ENCODE measurements around the gene TPSAB1.

The TPSAB1 gene

GRCh38 chr16:1211451-1212268, 28.8 kb upstream of the TPSAB1 start:
- no peak for DNase-seq

- no peak for DNase-seq
Observed at GRCh38 chr16:1212616-1213194, 27.8 kb upstream of the TPSAB1 start.

GRCh38 chr16:1213231-1213630, 27.3 kb upstream of the TPSAB1 start:
- DNase-seq: no peak

- DNase-seq: no peak
Observed at GRCh38 chr16:1213796-1214372, 26.6 kb upstream of the TPSAB1 start.

- no peak for DNase-seq
Observed at GRCh38 chr16:1214719-1215118, 25.8 kb upstream of the TPSAB1 start.

- no peak for DNase-seq
Observed at GRCh38 chr16:1215574-1216295, 24.8 kb upstream of the TPSAB1 start.

- no peak for DNase-seq
Observed at GRCh38 chr16:1216296-1216619, 24.2 kb upstream of the TPSAB1 start.

GRCh38 chr16:1216681-1217400, 23.7 kb upstream of the TPSAB1 start:
- DNase-seq: no peak

- no peak for DNase-seq
Observed at GRCh38 chr16:1217526-1217925, 23.0 kb upstream of the TPSAB1 start.

GRCh38 chr16:1218061-1218929, 22.2 kb upstream of the TPSAB1 start:
- no peak for DNase-seq

- DNase-seq: no peak
Observed at GRCh38 chr16:1218930-1219611, 21.4 kb upstream of the TPSAB1 start.

- DNase-seq: no peak
Observed at GRCh38 chr16:1220098-1220728, 20.3 kb upstream of the TPSAB1 start.

- DNase-seq: no peak
Observed at GRCh38 chr16:1220841-1221627, 19.5 kb upstream of the TPSAB1 start.

- no peak for DNase-seq
Observed at GRCh38 chr16:1221628-1222552, 18.6 kb upstream of the TPSAB1 start.

- no peak for DNase-seq
Observed at GRCh38 chr16:1222553-1223354, 17.8 kb upstream of the TPSAB1 start.

GRCh38 chr16:1223355-1224214, 16.9 kb upstream of the TPSAB1 start:
- no peak for DNase-seq

GRCh38 chr16:1224558-1224957, 15.9 kb upstream of the TPSAB1 start:
- DNase-seq: no peak
